Trophoblast cell (in vitro differentiated cells and primary cell): ENCODE measurements around the gene MUTYH.

Source experiments
- DNase-seq, 2 donors: peaks; one replicate each; pipeline ENCODE4 v3.0.0-alpha.2; 2016
- H2AFZ ChIP-seq: 2 replicates; pipeline ENCODE4 v1.6.1; 2013; ENCODE audit warnings: low read length, moderate library complexity, mild to moderate bottlenecking; ENCODE audit not compliant: insufficient read depth, poor library complexity
- H2AK5ac ChIP-seq: 2 replicates; pipeline ENCODE4 v1.6.1; 2013; ENCODE audit warnings: mild to moderate bottlenecking, low read length
- H2BK120ac ChIP-seq: 2 replicates; pipeline ENCODE4 v1.6.1; 2013; ENCODE audit warnings: low read length, mild to moderate bottlenecking, moderate library complexity; ENCODE audit not compliant: insufficient read depth, poor library complexity
- H2BK12ac ChIP-seq: 2 replicates; pipeline ENCODE4 v1.6.1; 2013; ENCODE audit warnings: mild to moderate bottlenecking, low read length, moderate library complexity
- H2BK5ac ChIP-seq: 2 replicates; pipeline ENCODE4 v1.6.1; 2013; ENCODE audit warnings: low read length, low read depth, moderate library complexity, mild to moderate bottlenecking; ENCODE audit not compliant: poor library complexity
- H3K14ac ChIP-seq: 2 replicates; pipeline ENCODE4 v1.6.1; 2013; ENCODE audit warnings: mild to moderate bottlenecking, low read length
- H3K18ac ChIP-seq: 2 replicates; pipeline ENCODE4 v1.6.1; 2013; ENCODE audit warnings: mild to moderate bottlenecking, low read length
- H3K23ac ChIP-seq: 2 replicates; pipeline ENCODE4 v1.6.1; 2013; ENCODE audit warnings: low read length
- H3K27ac ChIP-seq: 2 replicates; pipeline ENCODE4 v1.5.1; 2013; ENCODE audit warnings: low read depth, mild to moderate bottlenecking, inconsistent platforms, low read length, moderate library complexity
- H3K27me3 ChIP-seq: 2 replicates; pipeline ENCODE4 v1.6.1; 2013; ENCODE audit warnings: inconsistent platforms, mild to moderate bottlenecking, low read length, moderate library complexity; ENCODE audit not compliant: insufficient read depth
- H3K36me3 ChIP-seq, 2 experiments: 1 replicate in 1 of 2; 2 replicates in 1 of 2; pipeline ENCODE4 v1.6.1; 2013; ENCODE audit warnings: low read length in 2 of 2, mild to moderate bottlenecking in 2 of 2, moderate library complexity in 1 of 2; ENCODE audit not compliant: insufficient read depth in 2 of 2, control insufficient read depth in 1 of 2
- H3K4ac ChIP-seq: 2 replicates; pipeline ENCODE4 v1.6.1; 2013; ENCODE audit warnings: low read depth, mild to moderate bottlenecking, low read length, moderate library complexity
- H3K4me1 ChIP-seq, 2 experiments: 1 replicate in 1 of 2; 2 replicates in 1 of 2; pipeline ENCODE4 v1.6.1; 2013; ENCODE audit warnings: low read length in 2 of 2, mild to moderate bottlenecking in 2 of 2, moderate library complexity in 1 of 2; ENCODE audit not compliant: insufficient read depth in 2 of 2, control insufficient read depth in 1 of 2
- H3K4me2 ChIP-seq: 2 replicates; pipeline ENCODE4 v1.6.1; 2013; ENCODE audit warnings: inconsistent platforms, mild to moderate bottlenecking, low read length, moderate library complexity
- H3K4me3 ChIP-seq: 2 replicates; pipeline ENCODE4 v1.5.1; 2013; ENCODE audit warnings: mild to moderate bottlenecking, low read depth, low read length, inconsistent platforms
- H3K79me1 ChIP-seq: one replicate; pipeline ENCODE4 v1.6.1; 2013; ENCODE audit warnings: low read length
- H3K79me2 ChIP-seq: 2 replicates; pipeline ENCODE4 v1.6.1; 2013; ENCODE audit warnings: low read length, mild to moderate bottlenecking; ENCODE audit not compliant: control insufficient read depth, insufficient read depth, poor library complexity
- H3K9ac ChIP-seq: 2 replicates; pipeline ENCODE4 v1.6.1; 2013; ENCODE audit warnings: mild to moderate bottlenecking, low read length
- H3K9me3 ChIP-seq: 2 replicates; pipeline ENCODE4 v1.6.1; 2013; ENCODE audit warnings: low read depth, mild to moderate bottlenecking, control low read depth, inconsistent platforms, low read length; ENCODE audit not compliant: insufficient read depth
- H4K12ac ChIP-seq: 2 replicates; pipeline ENCODE4 v1.6.1; 2013; ENCODE audit warnings: low read depth, mild to moderate bottlenecking, low read length, moderate library complexity
- H4K8ac ChIP-seq: 2 replicates; pipeline ENCODE4 v1.6.1; 2013; ENCODE audit warnings: low read depth, mild to moderate bottlenecking, low read length, moderate library complexity
- H4K91ac ChIP-seq: one replicate; pipeline ENCODE4 v1.6.1; 2013; ENCODE audit warnings: low read depth, mild to moderate bottlenecking, low read length, moderate library complexity
- WGBS: extraction: QIAGEN DNeasy Blood & Tissue Kit; methylation state at CpG from one replicate; pipeline ENCODE4 v1.1.7; 2013; ENCODE audit warnings: missing lambda C conversion rate; ENCODE audit not compliant: insufficient read length, insufficient coverage; ENCODE audit errors: extremely low coverage; 5-methylcytosine and 5-hydroxymethylcytosine counted together

The MUTYH gene

GRCh38 chr1:45340816-45341466, 701 bp upstream of the MUTYH start:
- Histone ChIP-seq H3K14ac (no peak overlapping the region), H4K12ac (no peak overlapping the region), H3K27ac (no peak overlapping the region), H3K79me1 (peaks cover 10% of the 10 kb centered on the region), H2BK5ac (no peak overlapping the region), H3K9me3 (no peaks in the 10 kb centered on the region), H3K4ac (peak overlapping the region; percentile 2), H2AFZ (no peak overlapping the region), H4K8ac (no peak overlapping the region), H3K4me2 (peak overlapping the region; percentile 64), H2AK5ac (no peak overlapping the region), H3K27me3 (no peaks in the 10 kb centered on the region), H2BK120ac (no peak overlapping the region), H3K18ac (no peak overlapping the region), H3K79me2 (peaks cover 6% of the 10 kb centered on the region), H3K9ac (no peak overlapping the region), H3K4me1 (peaks cover 6 to 12% of the 10 kb centered on the region in 2 experiments), H3K36me3 (peaks cover 22 to 29% of the 10 kb centered on the region in 2 experiments), H3K23ac (no peak overlapping the region), H3K4me3 (peak overlapping the region; percentile 14), H4K91ac (no peak overlapping the region), H2BK12ac (no peak overlapping the region)
- no peak for DNase-seq
- WGBS = no CpG with 5 or more reads among the region's 6 CpGs

GRCh38 chr1:45337630-45338325, 2.5 kb downstream of the MUTYH start:
- no peak overlapping the region for H3K4me2 ChIP-seq
- no peaks in the 10 kb centered on the region for H3K27me3 ChIP-seq
- no peaks in the 10 kb centered on the region for H3K9me3 ChIP-seq
- no peak overlapping the region for H3K23ac ChIP-seq
- H4K91ac ChIP-seq = no peak overlapping the region
- peaks cover 10 to 15% of the 10 kb centered on the region in 2 experiments for H3K4me1 ChIP-seq
- H3K18ac ChIP-seq = no peak overlapping the region
- H3K14ac ChIP-seq = no peak overlapping the region
- H3K79me1 ChIP-seq = peaks cover 10% of the 10 kb centered on the region
- no peak overlapping the region for H2BK120ac ChIP-seq
- no peak for DNase-seq
- H2BK5ac ChIP-seq = no peak overlapping the region
- H3K36me3 ChIP-seq = peaks cover 6 to 17% of the 10 kb centered on the region in 2 experiments
- H2AFZ ChIP-seq = no peak overlapping the region
- no peak overlapping the region for H2BK12ac ChIP-seq
- WGBS = no CpG with 5 or more reads among the region's 3 CpGs
- no peak overlapping the region for H3K9ac ChIP-seq
- H3K79me2 ChIP-seq = peaks cover 6% of the 10 kb centered on the region
- H3K27ac ChIP-seq = no peak overlapping the region
- H4K8ac ChIP-seq = no peak overlapping the region
- no peak overlapping the region for H4K12ac ChIP-seq
- H2AK5ac ChIP-seq = no peak overlapping the region
- no peak overlapping the region for H3K4ac ChIP-seq
- no peak overlapping the region for H3K4me3 ChIP-seq

- Histone ChIP-seq H2AFZ (no peak overlapping the region), H4K8ac (no peak overlapping the region), H3K23ac (no peak overlapping the region), H3K36me3 (peaks cover 14 to 20% of the 10 kb centered on the region in 2 experiments), H4K91ac (peak overlapping the region; percentile 30), H3K4me3 (no peak overlapping the region), H3K4me2 (no peak overlapping the region), H3K79me2 (peaks cover 6% of the 10 kb centered on the region), H3K9ac (no peak overlapping the region), H2BK12ac (peak overlapping the region; percentile 12), H3K9me3 (no peaks in the 10 kb centered on the region), H2BK5ac (no peak overlapping the region), H3K27me3 (no peaks in the 10 kb centered on the region), H3K27ac (peak overlapping the region; percentile 48), H4K12ac (no peak overlapping the region), H3K79me1 (peaks cover 10% of the 10 kb centered on the region), H2AK5ac (no peak overlapping the region), H3K18ac (no peak overlapping the region), H3K4ac (no peak overlapping the region), H3K4me1 (peaks cover 6 to 15% of the 10 kb centered on the region in 2 experiments), H2BK120ac (no peak overlapping the region), H3K14ac (no peak overlapping the region)
- WGBS = no CpG with 5 or more reads among the region's 4 CpGs
- DNase-seq = peak in 1 of 2 donors; percentile 66
Observed at GRCh38 chr1:45335855-45336324, 4.3 kb downstream of the MUTYH start.

- Histone ChIP-seq H3K4me2 (no peak overlapping the region), H3K27me3 (no peaks in the 10 kb centered on the region), H3K27ac (no peak overlapping the region), H2AFZ (no peak overlapping the region), H3K79me1 (peaks cover 4% of the 10 kb centered on the region), H3K18ac (no peak overlapping the region), H3K14ac (no peak overlapping the region), H3K9ac (no peak overlapping the region), H4K8ac (no peak overlapping the region), H2BK5ac (no peak overlapping the region), H4K12ac (no peak overlapping the region), H2BK12ac (no peak overlapping the region), H4K91ac (no peak overlapping the region), H3K9me3 (no peaks in the 10 kb centered on the region), H3K4ac (no peak overlapping the region), H3K4me1 (peaks cover 4 to 15% of the 10 kb centered on the region in 2 experiments), H2AK5ac (no peak overlapping the region), H3K23ac (no peak overlapping the region), H3K79me2 (peaks cover 2% of the 10 kb centered on the region), H3K36me3 (peaks cover 14 to 20% of the 10 kb centered on the region in 2 experiments), H3K4me3 (no peak overlapping the region), H2BK120ac (no peak overlapping the region)
- no CpG with 5 or more reads among the region's 9 CpGs for WGBS
- peak in 1 of 2 donors; percentile 35 for DNase-seq
Observed at GRCh38 chr1:45334308-45335245, 5.7 kb downstream of the MUTYH start.
